Hepatocyte (in vitro differentiated cells): ENCODE data around the gene SERPINF2.

Experiments
- CTCF ChIP-seq: fragments of 200-600 bp; sonication (generic); IDR thresholded peaks from 2 replicates; pipeline ENCODE4 v1.5.1; 2016; ENCODE audit warnings: antibody characterized with exemption, mild to moderate bottlenecking; ENCODE audit not compliant: poor library complexity
- EZH2 ChIP-seq: fragments of 200-600 bp; sonication (generic); IDR thresholded peaks from 2 replicates; pipeline ENCODE4 v1.6.1; 2016; ENCODE audit warnings: antibody characterized with exemption, mild to moderate bottlenecking, borderline replicate concordance
- EZH2phosphoT487 ChIP-seq: fragments of 200-600 bp; sonication (generic); IDR thresholded peaks from one replicate; pipeline ENCODE4 v1.6.1; 2018; ENCODE audit warnings: antibody characterized with exemption, mild to moderate bottlenecking, low read depth, moderate library complexity; ENCODE audit not compliant: unreplicated experiment, severe bottlenecking

GRCh38 chr17:1796800-1797199 lies 54.1 kb downstream of the SERPINF2 start:
- TF ChIP-seq CTCF, result no peak
- TF ChIP-seq EZH2, result no peak
- TF ChIP-seq EZH2phosphoT487, result no peak
